Ishikawa (cell line): ENCODE measurements around the gene ATG7.

Experiments
- CEBPB ChIP-seq: IDR thresholded peaks from 2 replicates; pipeline ENCODE4 v1.6.1; 2012
- CREB1 ChIP-seq: IDR thresholded peaks from 2 replicates; pipeline ENCODE4 v1.6.1; 2012; ENCODE audit warnings: low read depth
- EGR1 ChIP-seq: IDR thresholded peaks from 2 replicates; pipeline ENCODE4 v1.6.1; 2012
- EP300 ChIP-seq: IDR thresholded peaks from 2 replicates; pipeline ENCODE4 v1.6.1; 2012; ENCODE audit warnings: borderline replicate concordance
- FOXM1 ChIP-seq: IDR thresholded peaks from 2 replicates; pipeline ENCODE4 v1.6.1; 2012; ENCODE audit warnings: low read depth, borderline replicate concordance
- NFIC ChIP-seq: IDR thresholded peaks from 2 replicates; pipeline ENCODE4 v1.6.1; 2012
- RAD21 ChIP-seq: IDR thresholded peaks from 2 replicates; pipeline ENCODE4 v1.6.1; 2012; ENCODE audit warnings: low read depth
- TAF1 ChIP-seq: IDR thresholded peaks from 2 replicates; pipeline ENCODE4 v1.6.1; 2012; ENCODE audit warnings: low read depth, mild to moderate bottlenecking
- TCF12 ChIP-seq: IDR thresholded peaks from 2 replicates; pipeline ENCODE4 v1.6.1; 2012; ENCODE audit warnings: low read depth
- TEAD4 ChIP-seq: IDR thresholded peaks from 2 replicates; pipeline ENCODE4 v1.6.1; 2012
- YY1 ChIP-seq: IDR thresholded peaks from 2 replicates; pipeline ENCODE4 v1.6.1; 2012; ENCODE audit warnings: low read depth
- ZBTB7A ChIP-seq: IDR thresholded peaks from 2 replicates; pipeline ENCODE4 v1.6.1; 2012; ENCODE audit warnings: low read depth
- TF ChIP-seq, protein P1 (sequence below): IDR thresholded peaks from 2 replicates; pipeline ENCODE4 v1.6.1; 2012; ENCODE audit warnings: low read depth, mild to moderate bottlenecking
- TF ChIP-seq, protein P2 (sequence below): IDR thresholded peaks from 2 replicates; pipeline ENCODE4 v1.6.1; 2012
- TF ChIP-seq, protein P3 (sequence below): IDR thresholded peaks from 2 replicates; pipeline ENCODE4 v1.6.1; 2012

Gene ATG7

DNA sequence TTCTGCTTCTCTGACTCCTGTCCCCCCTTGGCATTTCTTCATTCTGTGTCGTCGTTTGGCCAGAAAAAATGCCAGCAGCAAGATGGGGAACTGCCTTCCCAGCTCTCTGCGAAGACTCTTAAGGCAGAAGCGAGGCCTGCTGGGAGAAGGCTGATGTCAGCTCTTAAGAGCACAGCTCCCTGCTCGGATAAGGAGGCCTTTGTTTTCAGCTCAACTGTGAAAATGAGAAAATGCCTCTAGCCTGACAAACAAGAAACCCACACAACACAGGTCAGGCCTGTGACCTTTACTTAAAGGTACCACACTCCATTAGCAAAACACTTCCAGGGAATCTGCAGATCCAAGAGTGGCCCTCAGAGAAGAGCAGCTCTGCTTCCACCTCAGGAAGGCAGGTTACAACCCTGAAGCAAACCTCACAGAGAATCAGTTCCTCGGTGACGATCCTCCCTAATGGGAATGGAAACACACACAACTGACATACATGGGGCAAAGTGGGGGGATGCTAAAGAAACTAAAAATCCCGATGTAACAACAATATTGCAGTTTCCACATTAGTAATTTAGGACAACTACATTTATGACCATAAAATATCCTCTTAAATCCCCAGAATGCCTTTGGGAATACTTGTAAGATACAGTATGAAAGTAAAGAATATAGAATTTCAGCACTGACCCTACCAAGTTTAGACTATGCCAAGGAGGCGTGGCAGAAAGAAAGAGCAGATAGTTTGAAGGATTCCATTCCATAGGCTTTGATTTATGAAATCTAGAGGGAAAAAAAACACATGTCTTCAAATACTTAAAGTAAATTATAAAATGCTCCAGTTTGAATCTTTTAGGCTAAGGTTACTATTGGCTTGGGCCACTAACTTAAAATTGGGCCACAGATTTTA lies 319.4 kb downstream of the ATG7 start:
- TF ChIP-seq TAF1 = no peak
- peak; percentile 35 for TF ChIP-seq TEAD4
- TF ChIP-seq EGR1 = no peak
- peak; percentile 27; the same call in 1 of the 2 replicates for TF ChIP-seq RAD21
- TF ChIP-seq FOXM1 = no peak
- TF ChIP-seq, protein P1, sequence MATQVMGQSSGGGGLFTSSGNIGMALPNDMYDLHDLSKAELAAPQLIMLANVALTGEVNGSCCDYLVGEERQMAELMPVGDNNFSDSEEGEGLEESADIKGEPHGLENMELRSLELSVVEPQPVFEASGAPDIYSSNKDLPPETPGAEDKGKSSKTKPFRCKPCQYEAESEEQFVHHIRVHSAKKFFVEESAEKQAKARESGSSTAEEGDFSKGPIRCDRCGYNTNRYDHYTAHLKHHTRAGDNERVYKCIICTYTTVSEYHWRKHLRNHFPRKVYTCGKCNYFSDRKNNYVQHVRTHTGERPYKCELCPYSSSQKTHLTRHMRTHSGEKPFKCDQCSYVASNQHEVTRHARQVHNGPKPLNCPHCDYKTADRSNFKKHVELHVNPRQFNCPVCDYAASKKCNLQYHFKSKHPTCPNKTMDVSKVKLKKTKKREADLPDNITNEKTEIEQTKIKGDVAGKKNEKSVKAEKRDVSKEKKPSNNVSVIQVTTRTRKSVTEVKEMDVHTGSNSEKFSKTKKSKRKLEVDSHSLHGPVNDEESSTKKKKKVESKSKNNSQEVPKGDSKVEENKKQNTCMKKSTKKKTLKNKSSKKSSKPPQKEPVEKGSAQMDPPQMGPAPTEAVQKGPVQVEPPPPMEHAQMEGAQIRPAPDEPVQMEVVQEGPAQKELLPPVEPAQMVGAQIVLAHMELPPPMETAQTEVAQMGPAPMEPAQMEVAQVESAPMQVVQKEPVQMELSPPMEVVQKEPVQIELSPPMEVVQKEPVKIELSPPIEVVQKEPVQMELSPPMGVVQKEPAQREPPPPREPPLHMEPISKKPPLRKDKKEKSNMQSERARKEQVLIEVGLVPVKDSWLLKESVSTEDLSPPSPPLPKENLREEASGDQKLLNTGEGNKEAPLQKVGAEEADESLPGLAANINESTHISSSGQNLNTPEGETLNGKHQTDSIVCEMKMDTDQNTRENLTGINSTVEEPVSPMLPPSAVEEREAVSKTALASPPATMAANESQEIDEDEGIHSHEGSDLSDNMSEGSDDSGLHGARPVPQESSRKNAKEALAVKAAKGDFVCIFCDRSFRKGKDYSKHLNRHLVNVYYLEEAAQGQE = no peak
- TF ChIP-seq, protein P2, sequence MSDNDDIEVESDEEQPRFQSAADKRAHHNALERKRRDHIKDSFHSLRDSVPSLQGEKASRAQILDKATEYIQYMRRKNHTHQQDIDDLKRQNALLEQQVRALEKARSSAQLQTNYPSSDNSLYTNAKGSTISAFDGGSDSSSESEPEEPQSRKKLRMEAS = peak; percentile 70
- no peak for TF ChIP-seq CEBPB
- peak; percentile 65; the same call in 1 of the 2 replicates for TF ChIP-seq YY1
- 0 out of 2 replicates have a peak, but pooled peaks have one; percentile 38 for TF ChIP-seq TCF12
- TF ChIP-seq, protein P3, sequence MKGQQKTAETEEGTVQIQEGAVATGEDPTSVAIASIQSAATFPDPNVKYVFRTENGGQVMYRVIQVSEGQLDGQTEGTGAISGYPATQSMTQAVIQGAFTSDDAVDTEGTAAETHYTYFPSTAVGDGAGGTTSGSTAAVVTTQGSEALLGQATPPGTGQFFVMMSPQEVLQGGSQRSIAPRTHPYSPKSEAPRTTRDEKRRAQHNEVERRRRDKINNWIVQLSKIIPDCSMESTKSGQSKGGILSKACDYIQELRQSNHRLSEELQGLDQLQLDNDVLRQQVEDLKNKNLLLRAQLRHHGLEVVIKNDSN = no peak
- TF ChIP-seq CREB1 = no peak
- TF ChIP-seq ZBTB7A = no peak
- TF ChIP-seq NFIC = 0 out of 2 replicates have a peak, but pooled peaks have one; percentile 54
- peak; percentile 55; the same call in 1 of the 2 replicates for TF ChIP-seq EP300

DNA sequence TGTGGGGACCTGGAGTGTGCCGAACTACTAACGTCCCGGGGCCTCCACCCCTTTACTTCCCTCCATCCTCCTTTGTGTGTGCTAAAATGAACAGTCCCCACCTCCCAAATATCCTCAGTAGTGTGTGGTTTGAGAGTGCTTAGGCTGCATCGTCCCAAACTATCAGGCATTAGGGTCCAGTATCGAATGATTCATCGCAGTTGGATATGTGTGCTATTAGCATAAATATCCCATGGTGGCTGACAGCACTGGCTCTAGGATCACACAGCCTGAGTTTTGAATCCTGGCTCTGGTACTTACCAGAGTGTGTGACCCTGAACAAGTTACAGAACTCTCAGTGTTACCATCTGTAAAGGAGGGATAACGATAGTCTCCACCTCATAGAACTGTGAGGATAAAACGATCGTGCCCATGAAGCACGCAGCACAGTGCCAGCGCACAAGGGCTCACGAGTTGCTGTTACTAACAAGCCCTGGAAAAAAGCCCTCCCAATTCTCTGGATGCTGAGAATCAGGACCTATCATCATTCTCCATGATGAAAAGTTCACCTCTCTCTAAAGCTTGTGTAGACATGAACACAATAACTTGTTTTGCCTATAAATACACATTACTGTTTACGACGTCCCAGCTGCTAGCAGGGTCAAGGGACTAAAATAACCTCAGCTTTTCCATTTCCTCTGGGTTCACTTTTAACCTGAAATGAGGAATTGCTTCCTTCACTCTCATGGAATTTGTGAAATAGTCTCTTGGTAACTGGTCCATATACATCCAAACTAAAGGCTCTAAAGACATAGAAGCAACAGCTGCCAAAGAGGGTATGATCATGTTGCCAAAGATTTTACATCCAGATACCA lies 320.5 kb downstream of the ATG7 start:
- TF ChIP-seq, protein P2 = no peak

DNA sequence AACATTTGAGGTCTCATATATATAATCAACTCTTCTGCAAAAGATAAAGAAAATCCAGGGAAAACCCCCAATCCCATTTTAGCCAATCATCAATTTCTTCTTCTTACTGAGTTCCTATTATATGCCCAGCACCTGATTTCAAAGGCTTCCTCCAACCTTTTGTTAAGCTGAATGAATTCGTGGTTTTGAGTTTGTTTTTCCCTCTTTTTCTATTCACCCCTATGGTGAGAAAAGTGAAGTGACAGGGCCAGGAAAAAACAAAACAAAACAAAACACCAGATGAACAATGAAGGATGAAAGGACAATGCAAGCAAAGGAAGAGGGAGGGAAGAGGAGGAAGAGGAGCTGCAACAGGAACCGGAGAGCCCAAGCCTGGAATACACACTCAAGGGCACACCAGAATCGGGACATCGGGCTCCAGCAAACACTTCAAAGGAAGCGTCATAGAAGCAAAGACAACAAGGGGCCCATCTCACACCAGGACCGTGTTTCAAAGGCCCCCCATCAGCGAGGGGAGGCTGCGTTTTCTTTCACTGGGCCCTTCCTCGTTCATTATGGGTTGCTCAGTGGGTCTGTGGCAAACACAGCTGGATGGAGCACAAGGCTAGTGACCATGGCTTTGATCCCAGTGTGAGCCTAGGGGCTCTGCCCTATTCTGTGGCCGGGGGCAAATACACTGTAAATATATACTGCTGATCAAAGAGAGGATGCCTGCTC lies 321.3 kb downstream of the ATG7 start:
- no peak for TF ChIP-seq EGR1
- TF ChIP-seq, protein P3 = no peak
- no peak for TF ChIP-seq RAD21
- TF ChIP-seq ZBTB7A = no peak
- TF ChIP-seq TEAD4 = no peak
- no peak for TF ChIP-seq EP300
- TF ChIP-seq TCF12 = no peak
- TF ChIP-seq TAF1 = no peak
- no peak for TF ChIP-seq NFIC
- no peak for TF ChIP-seq CREB1
- TF ChIP-seq, protein P1 = no peak
- TF ChIP-seq CEBPB = no peak
- TF ChIP-seq YY1 = no peak
- TF ChIP-seq, protein P2 = no peak
- no peak for TF ChIP-seq FOXM1

DNA sequence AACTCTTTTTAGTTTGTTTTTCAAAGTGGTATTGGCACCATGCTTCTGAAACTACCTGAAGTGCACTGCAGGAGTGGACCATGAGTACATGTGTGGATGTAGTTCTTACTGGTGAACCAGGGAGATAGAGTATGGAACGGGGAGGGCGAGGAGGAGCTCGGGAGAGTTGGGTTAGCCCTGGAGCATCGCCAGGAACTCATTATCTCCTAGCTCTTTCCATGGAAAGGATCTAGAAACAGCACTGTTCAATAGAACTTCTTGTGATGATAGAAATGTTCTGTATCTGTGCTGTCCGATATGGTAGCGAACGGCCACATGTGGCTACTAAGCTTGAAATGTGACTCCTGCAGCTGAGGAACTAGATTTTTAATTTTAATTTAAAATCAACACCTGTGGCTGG lies 324.2 kb downstream of the ATG7 start:
- TF ChIP-seq YY1 = no peak
- no peak for TF ChIP-seq NFIC
- TF ChIP-seq FOXM1 = no peak
